ENCODE measurements around the gene URGCP.
"Not testable (repeated sequence)": the region's sequence is repeated elsewhere in the genome, so short reads cannot be mapped to it uniquely, and the experiment has no call there.

URGCP gene

DNA sequence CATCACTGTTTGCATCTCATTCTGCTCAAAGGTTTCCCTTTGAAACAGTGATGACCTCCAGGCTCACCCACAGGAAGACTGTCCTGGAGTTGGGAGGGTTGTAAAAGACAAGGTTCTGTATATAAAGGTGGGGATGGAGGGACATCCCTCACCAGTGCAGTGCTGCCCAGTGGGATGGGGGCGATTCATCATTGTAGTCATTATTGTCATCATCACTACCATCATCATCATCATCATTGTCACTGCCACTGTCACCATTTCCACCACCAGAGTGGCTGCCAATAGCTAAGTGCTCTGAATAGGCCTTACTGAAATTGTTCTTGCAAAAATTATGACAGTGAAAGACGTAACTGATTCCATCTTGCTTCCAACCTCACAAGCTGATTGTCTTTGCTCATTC lies 61.7 kb downstream of the URGCP start:
- DNase-seq (ENCODE audit: low read depth) = no peak
- TF ChIP-seq POLR2A (IDR thresholded peaks at IDR 0.05; ENCODE audit: extremely low read depth, insufficient read length) (no peak), CTCF (IDR thresholded peaks at IDR 0.05; ENCODE audit: low read depth, low read length) (no peak), MAX (IDR thresholded peaks at IDR 0.05; ENCODE audit: low read depth, low read length) (no peak), MYC (IDR thresholded peaks at IDR 0.05; ENCODE audit: low read depth, low read length) (no peak)
- H3K4me3 ChIP-seq (ENCODE audit: low read depth, low read length) = no peak overlapping the region

DNA sequence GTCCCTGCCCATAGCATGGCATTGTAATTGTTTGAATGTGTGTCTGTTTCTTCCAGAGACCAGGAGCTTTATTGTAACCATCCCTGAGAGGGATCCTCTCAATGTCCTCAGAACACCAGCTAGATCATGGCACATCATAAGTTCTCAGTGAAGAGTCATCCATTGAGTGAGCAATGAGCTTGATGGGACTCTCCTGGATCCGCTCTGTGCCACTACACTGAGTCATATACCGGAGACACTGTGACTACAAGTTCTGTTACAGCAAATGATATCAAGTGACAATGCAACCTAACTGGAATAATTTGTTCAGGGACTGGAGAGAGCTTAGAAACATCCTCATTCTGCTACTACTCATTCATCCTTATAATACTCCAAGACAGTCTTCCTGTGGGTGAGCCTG lies 62.1 kb downstream of the URGCP start:
- no peak for TF ChIP-seq MYC (IDR thresholded peaks at IDR 0.05; ENCODE audit: low read depth, low read length)
- no peak for TF ChIP-seq POLR2A (IDR thresholded peaks at IDR 0.05; ENCODE audit: extremely low read depth, insufficient read length)
- TF ChIP-seq MAX (IDR thresholded peaks at IDR 0.05; ENCODE audit: low read depth, low read length) = no peak
- no peak for TF ChIP-seq CTCF (IDR thresholded peaks at IDR 0.05; ENCODE audit: low read depth, low read length)
- DNase-seq (ENCODE audit: low read depth) = no peak
- no peak overlapping the region for H3K4me3 ChIP-seq (ENCODE audit: low read depth, low read length)

GRCh38 chr7:43843296-43843695 lies 63.1 kb downstream of the URGCP start:
- H3K4me3 ChIP-seq (ENCODE audit: low read depth, low read length) = no peak overlapping the region
- no peak for TF ChIP-seq MAX (IDR thresholded peaks at IDR 0.05; ENCODE audit: low read depth, low read length)
- TF ChIP-seq MYC (IDR thresholded peaks at IDR 0.05; ENCODE audit: low read depth, low read length) = no peak
- no peak for TF ChIP-seq CTCF (IDR thresholded peaks at IDR 0.05; ENCODE audit: low read depth, low read length)
- no peak for TF ChIP-seq POLR2A (IDR thresholded peaks at IDR 0.05; ENCODE audit: extremely low read depth, insufficient read length)
- no peak for DNase-seq (ENCODE audit: low read depth)

- H3K4me3 ChIP-seq (ENCODE audit: low read depth, low read length) = no peak overlapping the region
- TF ChIP-seq POLR2A (IDR thresholded peaks at IDR 0.05; ENCODE audit: extremely low read depth, insufficient read length) (no peak), MAX (IDR thresholded peaks at IDR 0.05; ENCODE audit: low read depth, low read length) (no peak), CTCF (IDR thresholded peaks at IDR 0.05; ENCODE audit: low read depth, low read length) (no peak), MYC (IDR thresholded peaks at IDR 0.05; ENCODE audit: low read depth, low read length) (no peak)
Measured at GRCh38 chr7:43838201-43838658, 68.2 kb downstream of the URGCP start.

DNA sequence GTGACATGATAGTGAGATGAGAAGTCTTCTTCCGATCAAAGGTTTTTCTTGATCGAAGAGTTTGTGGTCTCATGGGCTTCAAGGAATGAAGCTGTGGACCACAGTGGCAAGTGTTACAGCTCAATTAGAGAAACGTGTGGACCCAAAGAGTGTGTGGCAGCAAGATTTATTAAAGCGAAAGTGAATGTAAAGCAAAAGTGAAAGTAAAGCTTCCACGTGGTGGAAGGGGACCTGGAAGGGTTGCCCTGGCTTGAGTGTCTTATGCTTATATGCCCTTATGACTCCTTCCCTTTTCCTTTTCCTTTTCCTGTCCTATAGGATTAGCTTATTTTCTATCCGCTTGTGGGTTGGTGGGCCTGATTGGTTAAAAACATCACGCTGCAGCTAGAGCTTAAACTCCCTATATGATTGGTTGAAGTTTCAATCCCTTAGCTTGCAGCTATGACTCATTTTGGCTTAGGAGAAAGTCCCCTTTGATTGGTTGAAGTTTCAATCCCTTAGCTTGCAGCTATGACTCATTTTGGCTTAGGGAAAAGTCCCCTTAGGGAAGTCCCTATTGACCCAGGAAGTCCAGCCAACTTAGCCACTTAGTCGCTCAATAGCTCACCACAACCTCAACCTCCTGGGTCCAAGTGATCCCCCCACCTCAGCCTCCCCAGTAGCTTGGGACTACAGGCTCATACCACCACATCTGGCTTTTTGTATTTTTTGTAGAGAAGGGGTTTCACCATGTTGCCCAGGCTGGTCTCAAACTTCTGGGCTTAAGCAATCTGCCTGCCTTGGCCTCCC lies 71.7 kb downstream of the URGCP start:
- TF ChIP-seq MYC (IDR thresholded peaks at IDR 0.05; ENCODE audit: low read depth, low read length) (peak; percentile 30; the same call in 1 of the 2 replicates), POLR2A (IDR thresholded peaks at IDR 0.05; ENCODE audit: extremely low read depth, insufficient read length) (no peak), MAX (IDR thresholded peaks at IDR 0.05; ENCODE audit: low read depth, low read length) (peak; percentile 63; the same call in 1 of the 2 replicates), CTCF (IDR thresholded peaks at IDR 0.05; ENCODE audit: low read depth, low read length) (no peak)
- H3K4me3 ChIP-seq (ENCODE audit: low read depth, low read length) = peak overlapping the region; percentile 22
- DNase-seq (ENCODE audit: low read depth) = peak; percentile 46

More at GRCh38 chr7:43838201-43838658, 68.2 kb downstream of the URGCP start:
- DNase-seq (ENCODE audit: low read depth) = no peak

GRCh38 chr7:43830917-43831316 lies 75.5 kb downstream of the URGCP start:
- H3K4me3 ChIP-seq (ENCODE audit: low read depth, low read length); DNase-seq (ENCODE audit: low read depth): not testable (repeated sequence)

Measured in NB4 (cell line).